PFSK-1 (cell line): ENCODE results near the gene PRSS37.

Experiments
- FOXP2 ChIP-seq: optimal IDR thresholded peaks from 2 replicates; pipeline ENCODE3; 2011; ENCODE audit warnings: borderline replicate concordance, control low read depth, inconsistent platforms; ENCODE audit not compliant: insufficient read depth; ENCODE audit errors: extremely low read length, extremely low read depth
- POLR2AphosphoS5 ChIP-seq: IDR thresholded peaks from 2 replicates; pipeline ENCODE4 v1.6.1; 2012; ENCODE audit warnings: low read depth, mild to moderate bottlenecking, control low read depth, low read length, moderate library complexity
- REST ChIP-seq, 2 experiments: IDR thresholded peaks; 2 replicates each; pipeline versions ENCODE4 v1.6.1 to v1.8.0; 2011 to 2012; ENCODE audit warnings: low read depth in 2 of 2, low read length in 2 of 2, control low read depth in 1 of 2, inconsistent platforms in 1 of 2, mild to moderate bottlenecking in 1 of 2, moderate library complexity in 1 of 2; ENCODE audit not compliant: insufficient read depth in 1 of 2
- SIN3A ChIP-seq: IDR thresholded peaks from 2 replicates; pipeline ENCODE4 v1.6.1; 2012; ENCODE audit warnings: mild to moderate bottlenecking, low read length, moderate library complexity, borderline replicate concordance; ENCODE audit not compliant: insufficient read depth
- TAF1 ChIP-seq: IDR thresholded peaks from 2 replicates; pipeline ENCODE4 v1.6.1; 2012; ENCODE audit warnings: low read length, control low read depth, borderline replicate concordance; ENCODE audit not compliant: insufficient read depth

PRSS37 gene

GRCh38 chr7:141840708-141841107 lies 577 bp downstream of the PRSS37 start:
- no peak for TF ChIP-seq FOXP2
- TF ChIP-seq REST (IDR thresholded peaks at IDR 0.05; ENCODE audit: insufficient read depth in 1 of 2, low read depth in 2 of 2, low read length in 2 of 2): no peak
- no peak for TF ChIP-seq POLR2AphosphoS5
- no peak for TF ChIP-seq SIN3A
- no peak for TF ChIP-seq TAF1

DNA sequence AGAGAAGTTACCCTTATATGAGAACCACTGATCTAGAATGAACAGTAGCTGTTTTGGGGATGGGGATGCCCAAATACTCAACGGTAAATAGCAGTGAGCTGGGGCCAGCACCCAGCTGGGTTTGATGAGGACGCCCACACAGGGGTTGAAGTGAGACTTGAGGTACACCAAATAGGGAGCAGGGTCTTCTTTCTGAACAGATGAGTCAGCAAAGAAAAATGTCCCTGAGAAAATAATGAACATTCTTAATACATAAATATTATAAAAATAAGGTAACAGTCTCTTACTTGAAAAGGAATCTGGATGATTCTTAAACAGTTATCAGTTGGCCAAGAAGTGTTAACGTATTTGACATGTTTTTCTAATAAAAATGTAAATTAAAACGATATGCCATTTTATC lies 2.0 kb downstream of the PRSS37 start:
- TF ChIP-seq REST (IDR thresholded peaks at IDR 0.05; ENCODE audit: insufficient read depth in 1 of 2, low read depth in 2 of 2, low read length in 2 of 2): no peak
- TF ChIP-seq FOXP2: no peak
- TF ChIP-seq TAF1: no peak
- TF ChIP-seq SIN3A: no peak
- no peak for TF ChIP-seq POLR2AphosphoS5

DNA sequence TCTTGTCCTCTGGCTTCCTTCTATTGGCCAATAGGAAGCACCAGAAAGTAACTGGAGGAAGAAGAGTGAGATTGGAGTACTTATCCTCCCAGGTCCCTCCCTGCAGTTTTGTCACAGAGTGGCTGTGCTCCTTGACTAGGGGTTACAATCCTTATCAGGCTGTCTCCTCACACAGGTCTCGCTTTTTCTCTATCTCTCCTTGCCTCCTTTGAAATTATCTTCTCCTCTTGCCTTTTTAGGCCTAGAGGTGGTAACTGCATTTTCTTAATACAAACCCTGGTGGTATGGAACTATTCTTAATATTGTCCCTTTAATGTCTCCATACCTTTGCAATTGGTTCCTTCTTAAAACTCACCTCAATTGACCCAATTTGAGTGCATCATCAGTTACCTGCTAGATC lies 2.7 kb downstream of the PRSS37 start:
- TF ChIP-seq POLR2AphosphoS5 (no peak), SIN3A (no peak), REST (IDR thresholded peaks at IDR 0.05; ENCODE audit: insufficient read depth in 1 of 2, low read depth in 2 of 2, low read length in 2 of 2) (no peak), TAF1 (no peak), FOXP2 (no peak)

- TF ChIP-seq REST (IDR thresholded peaks at IDR 0.05; ENCODE audit: insufficient read depth in 1 of 2, low read depth in 2 of 2, low read length in 2 of 2) (no peak), POLR2AphosphoS5 (no peak), TAF1 (no peak), SIN3A (no peak), FOXP2 (no peak)
Measured at GRCh38 chr7:141837683-141838082, 3.6 kb downstream of the PRSS37 start.

DNA sequence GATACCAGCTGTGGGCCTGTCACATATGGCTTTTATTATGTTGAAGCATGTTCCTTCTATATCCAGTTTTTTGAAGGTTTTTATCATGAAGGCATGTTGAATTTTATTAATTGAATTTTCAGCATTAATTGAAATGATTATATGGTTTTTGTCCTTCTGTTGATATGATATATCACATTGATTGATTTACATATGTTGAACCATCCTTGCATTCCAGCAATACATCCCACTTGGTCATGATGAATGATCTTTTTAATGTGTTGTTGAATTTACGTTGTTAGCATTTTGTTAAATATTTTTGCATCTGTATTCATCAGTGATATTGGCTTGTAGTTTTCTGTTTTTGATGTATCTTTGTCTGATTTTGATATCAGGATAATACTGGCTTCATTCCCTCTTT lies 21.2 kb downstream of the PRSS37 start:
- TF ChIP-seq SIN3A (no peak), REST (IDR thresholded peaks at IDR 0.05; ENCODE audit: insufficient read depth in 1 of 2, low read depth in 2 of 2, low read length in 2 of 2) (no peak)
